ENCODE data around the gene PINLYP.

- no peak for TF ChIP-seq E2F6 (IDR thresholded peaks at IDR 0.05; ENCODE audit: borderline replicate concordance in 1 of 2, extremely low read depth in 1 of 2, insufficient read depth in 1 of 2, insufficient read length in 1 of 2, low read depth in 1 of 2, low read length in 1 of 2, poor library complexity in 1 of 2, severe bottlenecking in 1 of 2)
- no peak for TF ChIP-seq MEF2A (IDR thresholded peaks at IDR 0.05; ENCODE audit: control insufficient read depth, low read depth, low read length)
- no peak for TF ChIP-seq ELF1 (tag; IDR thresholded peaks at IDR 0.05)
- TF ChIP-seq KAT2B (IDR thresholded peaks at IDR 0.05; ENCODE audit: low read depth, low read length): no peak
- no peak for TF ChIP-seq E2F5 (CRISPR knock-in tag; IDR thresholded peaks at IDR 0.05)
- TF ChIP-seq ZBTB17 (CRISPR knock-in tag; IDR thresholded peaks at IDR 0.05): no peak
- no peak for TF ChIP-seq MAZ (CRISPR knock-in tag; conservative IDR thresholded peaks at IDR 0.05 in 1 of 2, IDR thresholded peaks at IDR 0.05 in 1 of 2)
- no peak for TF ChIP-seq ZNF347 (CRISPR knock-in tag; IDR thresholded peaks at IDR 0.05; ENCODE audit: low read depth)
- no peak for TF ChIP-seq ZNF77 (CRISPR knock-in tag; IDR thresholded peaks at IDR 0.05)
- no peak for TF ChIP-seq CTCF (IDR thresholded peaks at IDR 0.05 in 2 of 3, conservative IDR thresholded peaks at IDR 0.05 in 1 of 3; ENCODE audit: insufficient read depth in 2 of 3, low read depth in 1 of 3, low read length in 3 of 3)
- TF ChIP-seq ZNF695 (CRISPR knock-in tag; IDR thresholded peaks at IDR 0.05): no peak
- no peak for TF ChIP-seq RB1 (IDR thresholded peaks at IDR 0.05; ENCODE audit: low read depth)
- TF ChIP-seq SMARCE1 (IDR thresholded peaks at IDR 0.05): no peak
- no peak for TF ChIP-seq PHF21A (IDR thresholded peaks at IDR 0.05; ENCODE audit: borderline replicate concordance, low read depth)
Measured at GRCh38 chr19:43589678-43590077, 14.1 kb downstream of the PINLYP start.

All from K562 (cell line).